Nephron progenitor cell (in vitro differentiated cells): Measurements from ENCODE around the gene MACROD2.

ENCODE experiments used
- DNase-seq: peaks from one replicate; pipeline ENCODE4 v3.0.0; 2021
- H3K27ac Mint-ChIP-seq: 2 replicates; pipeline ENCODE4 v1.8.0; 2021; ENCODE audit warnings: mild to moderate bottlenecking, moderate library complexity, mixed read lengths
- H3K27me3 Mint-ChIP-seq: 2 replicates; pipeline ENCODE4 v1.8.0; 2021; ENCODE audit warnings: mild to moderate bottlenecking, low read depth, mixed read lengths; ENCODE audit not compliant: poor library complexity
- H3K36me3 Mint-ChIP-seq: 2 replicates; pipeline ENCODE4 v1.8.0; 2021; ENCODE audit warnings: low read depth, mixed read lengths
- H3K4me1 Mint-ChIP-seq: 2 replicates; pipeline ENCODE4 v1.8.0; 2021; ENCODE audit warnings: mixed read lengths
- H3K4me3 Mint-ChIP-seq: 2 replicates; pipeline ENCODE4 v1.8.0; 2021; ENCODE audit warnings: mild to moderate bottlenecking, moderate library complexity, mixed read lengths
- H3K9me3 Mint-ChIP-seq: 2 replicates; pipeline ENCODE4 v1.8.0; 2021; ENCODE audit warnings: mild to moderate bottlenecking, moderate library complexity, mixed read lengths
- TF ChIP-seq, protein P1 (sequence below): fragments of 200-600 bp; sonication (generic); IDR thresholded peaks from 2 replicates; pipeline ENCODE4 v1.5.0; 2021; ENCODE audit warnings: antibody characterized with exemption

MACROD2 gene

GRCh38 chr20:15613530-15613929, 1618.2 kb downstream of the MACROD2 start:
- Mint-ChIP-seq H3K4me3 (no peak overlapping the region), H3K9me3 (no peaks in the 10 kb centered on the region), H3K4me1 (peaks cover 14% of the 10 kb centered on the region), H3K27ac (no peak overlapping the region), H3K36me3 (no peaks in the 10 kb centered on the region), H3K27me3 (no peaks in the 10 kb centered on the region)
- DNase-seq: no peak
- TF ChIP-seq, protein P1, sequence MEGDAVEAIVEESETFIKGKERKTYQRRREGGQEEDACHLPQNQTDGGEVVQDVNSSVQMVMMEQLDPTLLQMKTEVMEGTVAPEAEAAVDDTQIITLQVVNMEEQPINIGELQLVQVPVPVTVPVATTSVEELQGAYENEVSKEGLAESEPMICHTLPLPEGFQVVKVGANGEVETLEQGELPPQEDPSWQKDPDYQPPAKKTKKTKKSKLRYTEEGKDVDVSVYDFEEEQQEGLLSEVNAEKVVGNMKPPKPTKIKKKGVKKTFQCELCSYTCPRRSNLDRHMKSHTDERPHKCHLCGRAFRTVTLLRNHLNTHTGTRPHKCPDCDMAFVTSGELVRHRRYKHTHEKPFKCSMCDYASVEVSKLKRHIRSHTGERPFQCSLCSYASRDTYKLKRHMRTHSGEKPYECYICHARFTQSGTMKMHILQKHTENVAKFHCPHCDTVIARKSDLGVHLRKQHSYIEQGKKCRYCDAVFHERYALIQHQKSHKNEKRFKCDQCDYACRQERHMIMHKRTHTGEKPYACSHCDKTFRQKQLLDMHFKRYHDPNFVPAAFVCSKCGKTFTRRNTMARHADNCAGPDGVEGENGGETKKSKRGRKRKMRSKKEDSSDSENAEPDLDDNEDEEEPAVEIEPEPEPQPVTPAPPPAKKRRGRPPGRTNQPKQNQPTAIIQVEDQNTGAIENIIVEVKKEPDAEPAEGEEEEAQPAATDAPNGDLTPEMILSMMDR: no peak

GRCh38 chr20:15616626-15617025, 1621.3 kb downstream of the MACROD2 start:
- Mint-ChIP-seq H3K36me3 (no peaks in the 10 kb centered on the region), H3K4me3 (no peak overlapping the region), H3K4me1 (peaks cover 14% of the 10 kb centered on the region), H3K27ac (peak overlapping the region; percentile 24), H3K9me3 (no peaks in the 10 kb centered on the region), H3K27me3 (peaks cover 6% of the 10 kb centered on the region)
- no peak for DNase-seq
- TF ChIP-seq, protein P1: no peak

DNA sequence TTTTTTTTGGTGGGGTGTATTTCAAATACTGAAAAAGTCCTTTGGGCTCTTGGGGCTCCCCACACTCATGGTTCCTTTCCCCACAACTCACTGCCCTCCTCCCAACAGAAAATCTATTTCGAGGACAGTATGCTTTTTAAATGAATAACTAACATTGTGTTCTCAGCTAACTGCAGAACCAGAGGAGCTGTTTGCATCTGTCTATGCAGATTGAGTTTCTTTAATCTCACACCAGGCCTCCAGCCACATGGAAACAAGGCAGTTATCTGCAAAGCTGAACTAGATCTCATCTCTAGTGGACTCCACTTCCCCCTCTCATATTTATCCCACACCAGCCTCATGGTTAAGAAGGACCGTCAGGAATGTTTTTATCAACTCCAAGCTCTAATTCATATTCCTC, 1622.8 kb downstream of the MACROD2 start:
- peaks cover 14% of the 10 kb centered on the region for H3K4me1 Mint-ChIP-seq
- H3K9me3 Mint-ChIP-seq: no peaks in the 10 kb centered on the region
- no peaks in the 10 kb centered on the region for H3K36me3 Mint-ChIP-seq
- H3K27ac Mint-ChIP-seq: no peak overlapping the region
- H3K27me3 Mint-ChIP-seq: peaks cover 6% of the 10 kb centered on the region
- DNase-seq: no peak
- no peak overlapping the region for H3K4me3 Mint-ChIP-seq
- TF ChIP-seq, protein P1: no peak

GRCh38 chr20:15618912-15619311, 1623.6 kb downstream of the MACROD2 start:
- H3K27me3 Mint-ChIP-seq: peaks cover 6% of the 10 kb centered on the region
- H3K4me1 Mint-ChIP-seq: peaks cover 14% of the 10 kb centered on the region
- H3K27ac Mint-ChIP-seq: no peak overlapping the region
- no peaks in the 10 kb centered on the region for H3K9me3 Mint-ChIP-seq
- H3K4me3 Mint-ChIP-seq: no peak overlapping the region
- DNase-seq: no peak
- TF ChIP-seq, protein P1: no peak
- no peaks in the 10 kb centered on the region for H3K36me3 Mint-ChIP-seq

GRCh38 chr20:15619341-15619740, 1624.0 kb downstream of the MACROD2 start:
- no peak for DNase-seq
- H3K36me3 Mint-ChIP-seq: no peaks in the 10 kb centered on the region
- peaks cover 14% of the 10 kb centered on the region for H3K4me1 Mint-ChIP-seq
- TF ChIP-seq, protein P1: no peak
- no peaks in the 10 kb centered on the region for H3K9me3 Mint-ChIP-seq
- peaks cover 6% of the 10 kb centered on the region for H3K27me3 Mint-ChIP-seq
- no peak overlapping the region for H3K27ac Mint-ChIP-seq
- no peak overlapping the region for H3K4me3 Mint-ChIP-seq

- Mint-ChIP-seq H3K27me3 (peaks cover 6% of the 10 kb centered on the region), H3K36me3 (no peaks in the 10 kb centered on the region), H3K9me3 (no peaks in the 10 kb centered on the region), H3K27ac (peak overlapping the region; percentile 58), H3K4me1 (peaks cover 14% of the 10 kb centered on the region), H3K4me3 (no peak overlapping the region)
- TF ChIP-seq, protein P1: no peak
- no peak for DNase-seq
Observed at GRCh38 chr20:15619816-15620215, 1624.5 kb downstream of the MACROD2 start.
